RKO (cell line): ENCODE results near the gene RXRA.

Experiments
- DNase-seq: peaks from one replicate; pipeline ENCODE4 v3.0.0-alpha.2; 2016; ENCODE audit warnings: low spot score

RXRA gene

GRCh38 chr9:134435550-134436378 lies 109.5 kb downstream of the RXRA start:
- DNase-seq: no peak

GRCh38 chr9:134436379-134436762 lies 110.1 kb downstream of the RXRA start:
- DNase-seq: no peak

- no peak for DNase-seq
Observed at GRCh38 chr9:134436911-134437310, 110.7 kb downstream of the RXRA start.

- DNase-seq: no peak
Observed at GRCh38 chr9:134437403-134438194, 111.3 kb downstream of the RXRA start.

GRCh38 chr9:134438195-134438788 lies 112.0 kb downstream of the RXRA start:
- DNase-seq: no peak

GRCh38 chr9:134439368-134439784 lies 113.1 kb downstream of the RXRA start:
- DNase-seq: no peak

- DNase-seq: no peak
Observed at GRCh38 chr9:134440636-134441226, 114.5 kb downstream of the RXRA start.

GRCh38 chr9:134441227-134442084 lies 115.2 kb downstream of the RXRA start:
- DNase-seq: no peak

GRCh38 chr9:134442085-134442474 lies 115.8 kb downstream of the RXRA start:
- no peak for DNase-seq

GRCh38 chr9:134442486-134443173 lies 116.4 kb downstream of the RXRA start:
- DNase-seq: no peak

GRCh38 chr9:134443174-134444037 lies 117.2 kb downstream of the RXRA start:
- peak; percentile 95 for DNase-seq

- no peak for DNase-seq
Observed at GRCh38 chr9:134444038-134444315, 117.7 kb downstream of the RXRA start.

GRCh38 chr9:134445000-134445399 lies 118.7 kb downstream of the RXRA start:
- no peak for DNase-seq

- peak; percentile 93 for DNase-seq
Observed at GRCh38 chr9:134449180-134449916, 123.1 kb downstream of the RXRA start.

- no peak for DNase-seq
Observed at GRCh38 chr9:134451700-134452458, 125.6 kb downstream of the RXRA start.

GRCh38 chr9:134452728-134453127 lies 126.5 kb downstream of the RXRA start:
- DNase-seq: no peak

GRCh38 chr9:134453776-134454475 lies 127.7 kb downstream of the RXRA start:
- no peak for DNase-seq

GRCh38 chr9:134454476-134454857 lies 128.2 kb downstream of the RXRA start:
- DNase-seq: no peak
